Measurements from ENCODE around the gene RIN1.
"Not testable (repeated sequence)": the region's sequence is repeated elsewhere in the genome, so short reads cannot be mapped to it uniquely, and the experiment has no call there.

Gene RIN1

DNA sequence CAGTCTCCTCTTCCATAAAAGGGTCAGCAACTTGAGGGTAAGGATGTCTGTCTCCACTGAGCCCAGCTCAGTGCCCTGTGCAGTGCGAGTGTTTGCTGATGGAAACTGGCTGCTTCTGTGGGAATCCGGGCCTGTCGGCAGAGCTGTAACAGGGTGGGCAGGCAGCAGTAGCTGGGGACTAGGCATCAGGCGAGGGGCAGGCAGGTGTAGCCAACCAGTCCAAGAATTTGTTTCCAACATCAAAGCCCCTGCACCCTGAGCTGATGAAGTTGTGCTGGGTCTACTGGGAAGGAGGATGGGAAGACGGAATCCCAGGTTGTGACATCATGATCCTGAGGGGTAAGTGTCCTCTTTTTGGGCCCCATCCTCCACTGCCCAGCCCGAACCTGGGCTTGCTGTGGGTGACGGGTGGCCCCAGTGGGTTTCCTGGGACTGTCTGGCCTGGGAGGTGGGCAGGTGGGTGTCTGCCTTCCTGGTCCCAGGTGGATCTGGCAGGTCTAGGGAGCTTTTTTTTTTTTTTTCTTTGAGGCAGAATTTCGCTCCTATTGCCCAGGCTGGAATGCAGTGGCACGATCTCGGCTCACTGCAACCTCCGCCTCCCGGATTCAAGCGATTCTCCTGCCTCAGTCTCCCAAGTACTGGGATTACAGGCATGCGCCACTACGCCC is 24.3 kb upstream of the RIN1 start:
- DNase-seq, result no peak

- no peak for DNase-seq
Observed at GRCh38 chr11:66359662-66360087, 23.4 kb upstream of the RIN1 start.

DNA sequence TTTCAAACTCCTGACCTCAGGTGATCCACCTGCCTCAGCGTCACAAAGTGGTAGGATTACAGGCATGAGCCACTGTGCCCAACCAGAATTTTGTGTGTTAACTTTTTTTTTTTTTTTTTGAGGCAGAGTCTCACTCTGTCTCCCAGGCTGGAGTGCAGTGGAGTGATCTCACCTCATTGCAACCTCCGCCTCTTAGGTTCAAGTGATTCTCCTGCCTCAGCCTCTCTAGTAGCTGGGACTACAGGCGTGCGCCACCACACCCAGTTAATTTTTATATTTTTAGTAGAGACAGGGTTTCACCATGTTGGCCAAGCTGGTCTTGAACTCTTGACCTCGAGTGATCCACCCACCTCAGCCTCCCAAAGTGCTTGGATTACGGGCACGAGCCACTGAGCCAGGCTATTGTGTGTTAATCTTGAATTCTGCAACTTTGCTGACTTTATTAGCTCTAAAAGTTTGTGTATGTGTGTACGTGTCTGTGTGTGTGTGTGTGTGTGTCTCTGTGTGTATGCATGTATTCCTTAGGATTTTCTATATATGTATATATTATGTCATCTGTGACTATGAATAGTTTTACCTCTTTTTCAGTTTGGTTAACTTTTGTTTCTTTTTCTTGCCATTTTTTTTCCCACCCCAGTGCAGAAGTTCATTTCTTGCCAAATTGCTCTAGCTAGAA is 14.5 kb upstream of the RIN1 start:
- DNase-seq, result not testable (repeated sequence)

DNA sequence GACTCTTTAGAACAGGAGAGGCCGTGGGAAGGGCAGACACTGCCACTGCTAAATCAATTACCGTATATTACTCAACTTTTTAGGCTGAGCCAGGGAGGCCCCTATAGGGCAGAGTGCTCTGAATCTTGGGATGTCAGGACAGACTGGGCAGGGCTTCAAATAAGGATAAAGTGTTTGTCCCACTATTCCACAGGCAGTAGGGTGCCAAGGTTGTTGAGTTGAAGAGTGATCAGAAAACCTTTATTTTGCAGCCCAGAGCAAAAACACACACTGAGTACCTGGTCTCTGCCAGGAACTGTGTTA is 12.8 kb upstream of the RIN1 start:
- DNase-seq, result no peak

GRCh38 chr11:66347425-66348276 is 11.4 kb upstream of the RIN1 start, which contains the start of gene B4GAT1:
Gene B4GAT1 (minus strand): TSS chr11:66347629. CDS start chr11:66347545, 84 bp downstream.
- DNase-seq, result peak; percentile 91

DNA sequence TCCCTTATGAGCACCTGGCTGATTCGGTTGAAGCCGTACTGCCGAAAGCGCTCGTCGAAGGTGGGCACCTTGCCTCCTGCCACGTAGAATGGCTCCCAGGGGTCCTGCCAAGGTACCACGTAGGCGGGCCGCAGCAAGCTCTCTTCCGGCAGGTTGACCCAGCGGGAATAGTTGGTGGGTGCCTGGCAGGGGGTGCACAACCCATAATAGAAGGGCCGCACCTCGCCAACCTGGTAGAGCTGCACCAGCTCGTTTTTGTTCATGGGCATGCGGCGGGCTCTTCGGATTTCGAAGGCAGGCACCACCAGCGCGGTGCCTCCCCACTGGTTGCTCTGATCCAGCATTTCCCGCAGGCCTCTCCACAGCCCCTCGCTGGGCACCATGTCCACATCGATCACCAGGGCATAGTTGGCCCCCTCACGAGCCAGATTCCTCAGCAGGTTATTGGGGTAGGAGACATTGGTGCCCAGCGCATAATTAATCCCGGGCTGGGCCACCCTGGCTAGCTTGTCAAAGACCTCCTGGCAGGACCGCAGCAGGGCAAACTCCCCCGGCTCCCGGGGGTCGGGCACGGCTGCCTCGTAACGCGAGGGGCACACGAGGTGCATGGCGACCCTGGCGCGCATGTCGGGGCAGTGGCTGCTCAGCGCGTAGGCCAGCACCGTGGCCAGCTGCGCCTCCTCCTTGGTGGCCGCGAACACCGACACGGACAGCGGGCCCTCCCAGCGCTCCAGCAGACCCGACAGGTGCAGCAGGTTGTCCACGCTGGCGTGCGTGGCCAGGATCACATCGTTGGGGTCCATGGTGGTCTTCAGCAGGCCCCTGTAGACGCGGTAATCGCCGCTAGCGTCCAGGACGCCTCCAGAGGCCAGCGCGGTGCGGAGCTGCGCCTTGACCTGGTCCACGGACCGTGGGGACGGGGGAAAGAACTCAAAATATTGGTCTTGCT is 10.5 kb upstream of the RIN1 start:
- no peak for DNase-seq

DNA sequence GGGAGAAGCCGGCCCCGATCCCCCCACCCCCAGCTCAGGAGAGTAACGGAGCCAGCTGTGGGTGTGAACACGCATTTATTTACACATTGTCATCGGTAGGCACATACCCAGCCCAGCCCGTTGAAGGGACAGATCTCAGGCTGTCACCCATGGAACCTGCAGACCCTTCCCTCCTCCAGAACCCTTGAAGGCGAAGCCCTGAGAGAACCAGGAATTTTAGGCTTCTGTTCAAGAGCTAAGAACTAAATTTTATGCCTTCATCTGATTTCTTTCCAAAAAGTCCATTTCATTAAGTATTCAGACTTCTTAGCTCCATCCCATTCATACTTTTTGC is 9.0 kb upstream of the RIN1 start:
- DNase-seq, result no peak

GRCh38 chr11:66344550-66345315 is 8.5 kb upstream of the RIN1 start, which contains the start of gene BRMS1:
Gene BRMS1 (minus strand): TSS chr11:66345104. CDS start chr11:66342234, 2,870 bp downstream.
- peak; percentile 98 for DNase-seq

DNA sequence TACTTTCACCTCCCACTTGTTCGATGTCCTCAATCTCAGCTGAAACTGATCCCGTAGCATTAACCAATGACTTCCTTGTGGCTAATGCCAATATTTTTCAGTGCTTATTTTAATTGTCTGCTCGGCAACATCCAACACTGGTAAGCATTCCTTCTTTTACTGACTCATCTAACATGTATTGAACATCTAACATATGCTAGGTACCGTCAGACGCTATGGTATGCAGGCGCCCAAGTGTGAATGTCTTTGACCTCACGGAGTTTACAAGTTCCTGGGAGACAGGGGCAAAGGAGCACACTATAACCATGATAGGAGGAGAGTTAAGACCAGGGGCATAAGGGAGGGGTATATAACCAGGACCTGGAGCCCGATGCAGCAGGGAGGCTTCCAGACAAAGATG is 6.9 kb upstream of the RIN1 start:
- DNase-seq, result no peak

GRCh38 chr11:66341502-66342126 is 5.4 kb upstream of the RIN1 start:
- DNase-seq, result no peak

DNA sequence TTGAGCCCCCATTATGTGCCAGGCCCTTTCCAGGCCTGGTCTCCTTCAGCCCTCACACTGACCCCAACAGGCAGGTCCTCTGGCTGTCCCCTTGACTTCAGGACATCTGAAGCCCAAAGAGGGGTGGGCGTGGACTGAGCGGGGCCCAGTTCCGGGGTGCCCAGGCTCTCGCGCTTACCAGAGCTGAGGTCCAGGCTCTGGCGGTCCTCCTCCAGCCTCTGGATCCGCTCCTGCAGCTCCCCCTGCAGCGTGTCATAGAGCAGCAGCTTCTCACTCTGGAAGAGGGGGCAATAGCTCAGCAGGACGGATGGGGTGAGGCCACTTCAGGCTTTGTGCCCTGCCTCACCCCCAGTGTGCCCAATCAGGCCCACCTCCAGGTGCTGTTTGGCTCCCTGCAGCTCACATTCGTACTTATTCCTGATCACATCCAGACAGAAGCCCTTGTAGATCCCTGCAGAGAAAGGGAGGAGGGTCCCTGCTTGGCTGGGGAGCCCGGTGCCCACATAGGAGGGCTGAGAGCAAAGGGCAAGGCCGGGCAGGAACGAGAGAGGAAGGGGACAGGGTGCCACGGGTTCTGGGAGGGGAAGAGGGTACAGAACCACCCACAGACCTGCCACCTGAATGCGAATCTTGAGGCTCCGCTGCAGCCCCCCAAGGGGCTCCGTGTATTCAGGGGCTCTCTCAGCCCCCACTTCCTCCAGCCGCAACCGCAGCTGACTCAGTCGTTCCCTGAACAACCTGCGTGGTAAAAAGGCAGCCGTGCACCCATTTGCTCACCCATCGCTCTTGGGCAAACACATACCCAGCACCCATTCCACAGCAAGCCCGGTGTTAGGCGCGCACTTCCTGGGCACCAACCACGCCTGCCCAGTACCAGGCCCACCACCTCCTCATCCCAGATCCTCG is 4.6 kb upstream of the RIN1 start:
- no peak for DNase-seq

DNA sequence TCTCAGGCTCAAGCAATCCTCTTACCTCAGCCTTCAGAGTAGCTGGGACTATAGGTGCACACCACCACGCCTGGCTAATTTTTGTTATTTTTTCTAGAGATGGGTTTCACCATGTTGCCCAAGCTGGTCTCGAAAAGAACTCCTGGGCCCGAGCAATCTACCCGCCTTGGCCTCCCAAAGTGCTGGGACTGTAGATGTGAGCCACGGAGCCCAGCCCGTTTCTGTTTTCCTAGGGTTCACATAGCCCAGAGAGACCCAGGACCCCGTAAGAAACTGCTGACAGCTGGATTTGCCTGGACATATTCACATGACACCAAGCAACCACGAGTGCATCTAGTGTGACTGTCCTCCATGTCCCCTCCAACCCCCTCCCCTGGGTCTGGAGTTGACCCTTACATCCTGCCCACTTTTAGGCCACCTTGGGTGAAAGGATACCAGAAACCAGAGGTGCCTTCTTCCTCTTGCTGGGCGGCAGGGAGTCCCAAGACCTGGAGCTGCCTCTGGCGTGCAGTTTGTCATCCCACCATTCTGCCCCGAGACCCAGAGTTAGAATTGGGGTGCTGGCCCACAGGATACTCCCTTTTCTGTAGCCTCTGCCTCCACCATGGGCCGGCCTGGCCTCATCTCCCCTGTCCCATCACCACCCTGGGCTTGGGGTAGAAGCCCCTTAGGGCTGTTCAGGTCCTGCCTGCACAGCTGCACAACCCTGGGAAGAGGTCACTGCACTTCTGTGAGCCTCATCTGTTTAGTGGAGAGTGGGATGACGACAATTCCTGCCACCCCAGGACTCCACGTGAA is 3.7 kb upstream of the RIN1 start:
- DNase-seq, result no peak

DNA sequence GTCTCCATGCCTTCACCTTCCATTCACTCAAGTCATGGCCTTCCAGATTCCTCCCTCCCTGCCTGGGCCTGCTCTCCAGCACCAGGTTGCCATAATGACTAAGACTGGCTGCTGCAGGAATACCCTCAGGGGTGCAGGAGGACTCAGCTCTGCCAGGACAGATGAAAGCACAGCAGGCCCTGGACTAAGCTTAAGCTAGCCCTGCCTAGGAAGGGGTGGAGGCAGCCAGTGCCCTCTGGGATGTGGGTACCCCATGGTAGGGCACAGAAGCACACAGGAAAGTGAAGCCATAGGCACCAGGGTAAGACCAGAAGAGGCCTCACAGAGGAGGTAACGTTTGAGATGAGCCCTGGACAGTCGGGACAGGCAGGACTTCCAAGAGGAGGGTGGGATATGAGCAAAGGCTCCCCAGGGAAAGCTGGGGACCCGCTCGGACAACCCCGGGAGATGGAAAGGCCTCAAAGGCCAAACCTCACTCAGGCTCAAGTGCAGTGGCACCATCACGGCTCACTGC is 3.0 kb upstream of the RIN1 start:
- no peak for DNase-seq

GRCh38 chr11:66338276-66339161 is 2.3 kb upstream of the RIN1 start:
- no peak for DNase-seq

DNA sequence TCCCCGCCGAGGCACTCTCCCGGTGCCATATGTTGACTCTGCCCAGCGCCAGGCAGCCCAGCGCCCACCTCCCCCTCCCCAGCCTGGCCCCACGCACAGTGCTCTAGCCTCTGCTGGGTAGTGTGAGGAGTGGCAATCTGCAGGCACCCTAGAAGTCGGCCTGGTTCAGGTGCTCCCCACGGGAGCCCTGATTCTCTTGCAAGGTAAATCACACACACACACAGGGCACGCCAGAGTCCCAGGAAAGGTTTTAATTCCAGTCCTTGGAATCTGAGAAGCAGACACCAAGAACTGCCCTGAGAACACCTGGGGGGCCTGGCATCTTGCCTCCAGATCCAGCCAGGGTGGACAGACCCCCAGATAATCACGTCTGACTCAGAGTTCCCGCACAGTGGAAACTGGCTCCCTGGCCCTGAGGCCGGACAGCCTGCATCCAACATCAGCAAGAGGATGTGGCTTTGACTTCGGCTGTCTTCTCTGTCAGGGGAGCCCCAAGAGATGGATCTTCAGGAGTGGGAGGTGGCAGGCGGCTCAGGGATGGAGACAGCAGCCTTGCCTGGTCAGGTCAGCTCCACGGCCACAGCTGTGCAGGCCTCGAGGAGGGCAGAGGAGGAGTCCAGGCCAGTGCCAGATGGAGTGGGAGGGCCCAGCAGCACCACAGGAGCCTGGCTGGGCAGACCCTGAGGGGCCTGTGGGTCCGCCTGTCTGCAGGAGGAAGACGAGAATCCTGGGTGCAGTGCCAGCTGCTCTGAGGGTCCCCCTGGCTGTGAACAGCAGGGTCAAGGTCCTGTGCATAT is 1.1 kb upstream of the RIN1 start:
- DNase-seq, result no peak

- peak; percentile 70 for DNase-seq
Observed at GRCh38 chr11:66335531-66336233, 552 bp downstream of the RIN1 start.

Data from right hindlimb (tissue), 1 donor.